Panc1 (cell line): ENCODE results near the gene THAP3.

Source experiments
- POLR2AphosphoS5 ChIP-seq: IDR thresholded peaks from 2 replicates; pipeline ENCODE4 v1.6.1; 2012; ENCODE audit warnings: mild to moderate bottlenecking, low read depth, low read length, moderate library complexity
- TF ChIP-seq, protein P1 (sequence below): fragments of 450-650 bp; IDR thresholded peaks from 2 replicates; pipeline ENCODE4 v1.5.1; 2017; ENCODE audit warnings: mild to moderate bottlenecking

DNA sequence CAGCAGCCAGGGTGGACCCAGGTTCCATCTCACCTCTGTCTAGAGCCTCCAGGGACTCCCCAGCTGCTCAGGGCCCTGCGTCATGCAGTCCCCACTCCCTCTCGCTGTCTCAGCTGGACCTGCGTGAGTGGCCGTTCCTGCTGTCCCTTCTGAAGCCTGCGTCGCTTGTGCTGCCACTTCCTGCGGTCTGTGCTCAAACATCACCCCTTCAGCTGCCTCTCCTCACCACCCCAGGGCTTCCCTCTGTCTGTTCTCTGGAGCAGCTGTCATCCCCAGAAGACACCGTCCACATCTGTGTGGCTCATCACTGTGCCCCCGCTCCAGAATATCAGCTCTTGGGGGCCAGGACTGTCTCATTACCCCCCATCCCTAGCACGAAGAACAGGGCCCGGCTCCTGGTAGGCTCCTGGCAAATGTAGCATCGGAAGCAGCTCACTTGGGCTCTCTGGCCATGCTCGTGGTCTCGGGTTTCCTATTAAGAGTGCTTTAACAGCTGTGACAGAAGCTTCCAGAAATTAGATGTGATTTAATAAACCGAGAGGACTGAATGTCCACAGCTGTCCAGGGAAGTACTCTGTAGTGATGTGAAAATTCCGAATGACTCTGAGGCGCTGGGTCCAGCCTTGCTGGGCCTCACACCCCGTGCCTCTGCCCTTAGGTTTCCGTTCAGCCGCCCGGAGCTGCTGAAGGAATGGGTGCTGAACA is 3.3 kb downstream of the THAP3 start:
- TF ChIP-seq, protein P1, sequence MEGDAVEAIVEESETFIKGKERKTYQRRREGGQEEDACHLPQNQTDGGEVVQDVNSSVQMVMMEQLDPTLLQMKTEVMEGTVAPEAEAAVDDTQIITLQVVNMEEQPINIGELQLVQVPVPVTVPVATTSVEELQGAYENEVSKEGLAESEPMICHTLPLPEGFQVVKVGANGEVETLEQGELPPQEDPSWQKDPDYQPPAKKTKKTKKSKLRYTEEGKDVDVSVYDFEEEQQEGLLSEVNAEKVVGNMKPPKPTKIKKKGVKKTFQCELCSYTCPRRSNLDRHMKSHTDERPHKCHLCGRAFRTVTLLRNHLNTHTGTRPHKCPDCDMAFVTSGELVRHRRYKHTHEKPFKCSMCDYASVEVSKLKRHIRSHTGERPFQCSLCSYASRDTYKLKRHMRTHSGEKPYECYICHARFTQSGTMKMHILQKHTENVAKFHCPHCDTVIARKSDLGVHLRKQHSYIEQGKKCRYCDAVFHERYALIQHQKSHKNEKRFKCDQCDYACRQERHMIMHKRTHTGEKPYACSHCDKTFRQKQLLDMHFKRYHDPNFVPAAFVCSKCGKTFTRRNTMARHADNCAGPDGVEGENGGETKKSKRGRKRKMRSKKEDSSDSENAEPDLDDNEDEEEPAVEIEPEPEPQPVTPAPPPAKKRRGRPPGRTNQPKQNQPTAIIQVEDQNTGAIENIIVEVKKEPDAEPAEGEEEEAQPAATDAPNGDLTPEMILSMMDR = no peak
- TF ChIP-seq POLR2AphosphoS5 = no peak
